HepG2 (cell line): Measurements from ENCODE around the gene OGFR. TPM values are rescaled to one million over a fixed set of nuclear protein-coding genes. Genes with fewer than 3 reads are reported as not detected.

Experiments used
- BCL3 ChIP-seq: sonication (generic); formaldehyde crosslinking; IDR thresholded peaks from 2 replicates; pipeline ENCODE4 v1.5.1; 2020; ENCODE audit warnings: mild to moderate bottlenecking, missing genetic modification reagents, moderate library complexity
- CBFB ChIP-seq: sonication (generic); formaldehyde crosslinking; IDR thresholded peaks from 2 replicates; pipeline ENCODE4 v1.4.0; 2020; ENCODE audit warnings: missing genetic modification reagents
- FOXO1 ChIP-seq: sonication (generic); formaldehyde crosslinking; IDR thresholded peaks from 2 replicates; pipeline ENCODE4 v1.4.0; 2020; ENCODE audit warnings: missing genetic modification reagents
- HNF4G ChIP-seq, 2 experiments: sonication (generic) in 1 of 2; formaldehyde crosslinking in 1 of 2; IDR thresholded peaks; 2 replicates each; pipeline versions ENCODE4 v1.4.0 to v1.6.1; 2011 to 2020; ENCODE audit warnings: borderline replicate concordance in 2 of 2, low read depth in 2 of 2, mild to moderate bottlenecking in 2 of 2, low read length in 1 of 2, missing genetic modification reagents in 1 of 2, moderate library complexity in 1 of 2
- HOXA3 ChIP-seq: sonication (generic); formaldehyde crosslinking; IDR thresholded peaks from 2 replicates; pipeline ENCODE4 v1.5.0; 2020; ENCODE audit warnings: missing genetic modification reagents
- KDM2A ChIP-seq: sonication (generic); formaldehyde crosslinking; IDR thresholded peaks from 2 replicates; pipeline ENCODE4 v1.4.0; 2020; ENCODE audit warnings: low read depth, missing genetic modification reagents, borderline replicate concordance
- KDM5B ChIP-seq: sonication (generic); formaldehyde crosslinking; IDR thresholded peaks from 2 replicates; pipeline ENCODE4 v1.4.0; 2020; ENCODE audit warnings: missing genetic modification reagents, mild to moderate bottlenecking, borderline replicate concordance
- MYNN ChIP-seq: sonication (generic); formaldehyde crosslinking; IDR thresholded peaks from 2 replicates; pipeline ENCODE4 v1.4.0; 2020; ENCODE audit warnings: mild to moderate bottlenecking, low read depth, missing genetic modification reagents
- SOX6 ChIP-seq, 2 experiments: fragments of 450-650 bp in 1 of 2; sonication (generic) in 1 of 2; formaldehyde crosslinking in 1 of 2; IDR thresholded peaks; 2 replicates each; pipeline versions ENCODE4 v1.4.0 to v1.6.1; 2017 to 2020; ENCODE audit warnings: antibody characterized with exemption in 1 of 2, mild to moderate bottlenecking in 1 of 2, missing genetic modification reagents in 1 of 2
- TBP ChIP-seq: sonication (generic); formaldehyde crosslinking; IDR thresholded peaks from 2 replicates; pipeline ENCODE4 v1.5.0; 2020; ENCODE audit warnings: missing genetic modification reagents
- TEF ChIP-seq: sonication (generic); formaldehyde crosslinking; IDR thresholded peaks from 2 replicates; pipeline ENCODE4 v1.5.0; 2020; ENCODE audit warnings: missing genetic modification reagents
- TRIM22 ChIP-seq: fragments of 450-650 bp; IDR thresholded peaks from 2 replicates; pipeline ENCODE4 v1.6.1; 2017
- ZBTB33 ChIP-seq: sonication (generic); formaldehyde crosslinking; IDR thresholded peaks from 2 replicates; pipeline ENCODE4 v1.4.0; 2020; ENCODE audit warnings: missing genetic modification reagents
- ZNF180 ChIP-seq: sonication (generic); formaldehyde crosslinking; IDR thresholded peaks from 2 replicates; pipeline ENCODE4 v1.4.0; 2020; ENCODE audit warnings: low read depth, missing genetic modification reagents, borderline replicate concordance
- ZNF501 ChIP-seq: sonication (generic); formaldehyde crosslinking; IDR thresholded peaks from 2 replicates; pipeline ENCODE4 v1.5.1; 2020; ENCODE audit warnings: mild to moderate bottlenecking, moderate library complexity, missing genetic modification reagents
- ZNF569 ChIP-seq: sonication (generic); formaldehyde crosslinking; IDR thresholded peaks from 2 replicates; pipeline ENCODE4 v1.5.0; 2020; ENCODE audit warnings: mild to moderate bottlenecking, missing genetic modification reagents, moderate library complexity, borderline replicate concordance
- ZNF572 ChIP-seq: sonication (generic); formaldehyde crosslinking; IDR thresholded peaks from 2 replicates; pipeline ENCODE4 v1.5.1; 2020; ENCODE audit warnings: mild to moderate bottlenecking, missing genetic modification reagents
- ZNF691 ChIP-seq: sonication (generic); formaldehyde crosslinking; IDR thresholded peaks from 2 replicates; pipeline ENCODE4 v1.4.0; 2020; ENCODE audit warnings: missing genetic modification reagents, low read depth, mild to moderate bottlenecking, borderline replicate concordance
- ZNF879 ChIP-seq: sonication (generic); formaldehyde crosslinking; IDR thresholded peaks from 2 replicates; pipeline ENCODE4 v1.8.1; 2023; ENCODE audit warnings: missing genetic modification reagents
- polyA plus RNA-seq, 8 experiments: library from polyadenylated mRNA; depleted of rRNA in 3 of 8; stranded (reverse) in 7 of 8; unstranded in 1 of 8; fragments of >200 nt; fragmentation: Illumina TruSeq in 4 of 8; extraction: Trizol in 4 of 8; gene quantifications; 2 replicates each; pipeline versions ENCODE4 v1.2.1 to v1.2.3, GENCODE V29; 2011 to 2016; ENCODE audit warnings: low read depth in 4 of 8, missing spikeins in 1 of 8, mixed read lengths in 1 of 8; ENCODE audit not compliant: insufficient read depth in 1 of 8
- total RNA-seq, 5 experiments: library from RNA; depleted of rRNA; stranded (reverse); fragments of >200 nt; fragmentation: Illumina TruSeq; extraction: Trizol; gene quantifications; 2 replicates each; pipeline ENCODE4 v1.2.3, GENCODE V29; 2016; ENCODE audit warnings: low read depth in 1 of 5

Gene OGFR
- total and polyA plus RNA-seq, 2 of the 13 experiments (the other 11 are each of a cell fraction or from before 2014, with no cell fraction given) = 47.7 to 81.8 TPM

- TF ChIP-seq CBFB (CRISPR knock-in tag) (no peak), ZNF180 (CRISPR knock-in tag) (no peak), HNF4G (IDR thresholded peaks at IDR 0.05; ENCODE audit: borderline replicate concordance, low read depth, low read length) (no peak), HNF4G (CRISPR knock-in tag; IDR thresholded peaks at IDR 0.05; ENCODE audit: borderline replicate concordance, low read depth) (no peak), TRIM22 (no peak), SOX6 (IDR thresholded peaks at IDR 0.05) (no peak), SOX6 (CRISPR knock-in tag; IDR thresholded peaks at IDR 0.05) (no peak; the same call in 1 of the 2 replicates), TEF (no peak), ZNF569 (no peak), FOXO1 (no peak), TBP (CRISPR knock-in tag) (no peak), KDM2A (CRISPR knock-in tag) (peak; percentile 27; the same call in 1 of the 2 replicates), HOXA3 (peak; percentile 43), ZNF501 (CRISPR knock-in tag) (peak; percentile 93), KDM5B (peak; percentile 30; the same call in 1 of the 2 replicates), ZNF572 (CRISPR knock-in tag) (0 out of 2 replicates have a peak, but pooled peaks have one; percentile 68), ZBTB33 (0 out of 2 replicates have a peak, but pooled peaks have one; percentile 27), ZNF879 (CRISPR knock-in tag) (no peak), ZNF691 (peak; percentile 51; the same call in 1 of the 2 replicates), BCL3 (CRISPR knock-in tag) (0 out of 2 replicates have a peak, but pooled peaks have one; percentile 21), MYNN (no peak)
Observed at GRCh38 chr20:62808211-62808865, 3.7 kb downstream of the OGFR start (continued).
